Stomach (tissue), 4 donors: ENCODE measurements around the gene HIGD2B.

Experiments used
- CTCF ChIP-seq, 7 experiments: fragments of 450-650 bp in 4 of 7; fragments of 200-600 bp in 3 of 7; sonication (generic) in 3 of 7; IDR thresholded peaks; one replicate each; pipeline ENCODE4 v1.5.1; 2016 to 2019; ENCODE audit warnings: antibody characterized with exemption in 7 of 7, control low read depth in 2 of 7, mild to moderate bottlenecking in 1 of 7
- EP300 ChIP-seq: sonication (generic); formaldehyde crosslinking; IDR thresholded peaks from one replicate; pipeline ENCODE4 v1.6.1; 2017; ENCODE audit warnings: antibody characterized with exemption
- POLR2A ChIP-seq, 4 donors: fragments of 450-650 bp; IDR thresholded peaks; one replicate each; pipeline ENCODE4 v1.6.1; 2016; ENCODE audit warnings: antibody characterized with exemption in 4 of 4, control low read depth in 2 of 4, mild to moderate bottlenecking in 1 of 4, moderate library complexity in 1 of 4
- POLR2AphosphoS5 ChIP-seq, 3 donors: sonication (generic); formaldehyde crosslinking; IDR thresholded peaks; one replicate each; pipeline ENCODE4 v1.6.1; 2016; ENCODE audit warnings: antibody characterized with exemption in 3 of 3

GRCh38 chr15:72728821-72729220 lies 42.8 kb upstream of the HIGD2B start:
- TF ChIP-seq CTCF (IDR thresholded peaks at IDR 0.05) (no peak), POLR2AphosphoS5 (IDR thresholded peaks at IDR 0.05) (no peak), POLR2A (IDR thresholded peaks at IDR 0.05) (no peak), EP300 (no peak)
